Testis (tissue), 2 donors: Measurements from ENCODE around the gene PHF3.

Experiments used
- POLR2A ChIP-seq: fragments of 450-650 bp; IDR thresholded peaks from one replicate; pipeline ENCODE4 v1.6.1; 2017; ENCODE audit warnings: antibody characterized with exemption, mild to moderate bottlenecking, moderate library complexity
- TF ChIP-seq, protein P1 (sequence below), 3 experiments: fragments of 450-650 bp in 2 of 3; fragments of 200-600 bp in 1 of 3; sonication (generic) in 1 of 3; IDR thresholded peaks; one replicate each; pipeline ENCODE4 v1.5.1; 2016 to 2019; ENCODE audit warnings: antibody characterized with exemption in 3 of 3, mild to moderate bottlenecking in 2 of 3, moderate library complexity in 1 of 3

DNA sequence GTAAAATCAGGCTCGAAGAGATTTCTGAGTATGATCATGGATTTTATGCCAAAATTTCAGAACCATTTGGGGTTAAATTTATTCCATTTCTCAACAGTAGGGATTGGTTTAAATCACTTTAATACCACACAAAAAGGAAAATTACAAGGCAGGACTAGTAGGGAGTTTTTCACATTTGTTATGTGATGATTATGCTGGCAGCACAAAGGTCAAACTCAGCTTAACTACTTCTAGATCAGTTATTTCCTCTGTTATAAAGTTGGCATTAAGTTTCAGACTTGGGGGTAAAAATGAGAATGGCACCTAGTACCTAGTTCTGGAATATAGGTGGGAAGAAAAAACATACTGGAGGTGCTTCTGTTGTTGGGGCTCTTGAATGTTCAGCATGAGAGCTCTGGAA, 39.5 kb downstream of the PHF3 start:
- TF ChIP-seq, protein P1, sequence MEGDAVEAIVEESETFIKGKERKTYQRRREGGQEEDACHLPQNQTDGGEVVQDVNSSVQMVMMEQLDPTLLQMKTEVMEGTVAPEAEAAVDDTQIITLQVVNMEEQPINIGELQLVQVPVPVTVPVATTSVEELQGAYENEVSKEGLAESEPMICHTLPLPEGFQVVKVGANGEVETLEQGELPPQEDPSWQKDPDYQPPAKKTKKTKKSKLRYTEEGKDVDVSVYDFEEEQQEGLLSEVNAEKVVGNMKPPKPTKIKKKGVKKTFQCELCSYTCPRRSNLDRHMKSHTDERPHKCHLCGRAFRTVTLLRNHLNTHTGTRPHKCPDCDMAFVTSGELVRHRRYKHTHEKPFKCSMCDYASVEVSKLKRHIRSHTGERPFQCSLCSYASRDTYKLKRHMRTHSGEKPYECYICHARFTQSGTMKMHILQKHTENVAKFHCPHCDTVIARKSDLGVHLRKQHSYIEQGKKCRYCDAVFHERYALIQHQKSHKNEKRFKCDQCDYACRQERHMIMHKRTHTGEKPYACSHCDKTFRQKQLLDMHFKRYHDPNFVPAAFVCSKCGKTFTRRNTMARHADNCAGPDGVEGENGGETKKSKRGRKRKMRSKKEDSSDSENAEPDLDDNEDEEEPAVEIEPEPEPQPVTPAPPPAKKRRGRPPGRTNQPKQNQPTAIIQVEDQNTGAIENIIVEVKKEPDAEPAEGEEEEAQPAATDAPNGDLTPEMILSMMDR (IDR thresholded peaks at IDR 0.05), result no peak
- no peak for TF ChIP-seq POLR2A
